Caki2 (cell line): ENCODE data around the gene C1QA. TPM values are rescaled to one million over a fixed set of nuclear protein-coding genes. Genes with fewer than 3 reads are reported as not detected.

Source experiments
- DNase-seq: peaks from one replicate; pipeline ENCODE4 v3.0.0-alpha.2; 2015; ENCODE audit warnings: low read depth
- in situ Hi-C: cut with HindIII; loops from 2 replicates; pipeline ENCODE4 v1.10.0; 2016; ENCODE audit warnings: low sequenced_read_pairs, low pct_unique_long_range_greater_than_20kb, mixed read lengths
- total RNA-seq: library from RNA; depleted of rRNA; stranded (reverse); fragments of >200 nt; shearing (Covaris generic); gene quantifications from 2 replicates; pipeline ENCODE4 v1.2.3, GENCODE V29; 2014; ENCODE audit warnings: low replicate concordance; rRNA removed

C1QA gene
- total RNA-seq, 1 experiment from 2014 or later = not detected

DNA sequence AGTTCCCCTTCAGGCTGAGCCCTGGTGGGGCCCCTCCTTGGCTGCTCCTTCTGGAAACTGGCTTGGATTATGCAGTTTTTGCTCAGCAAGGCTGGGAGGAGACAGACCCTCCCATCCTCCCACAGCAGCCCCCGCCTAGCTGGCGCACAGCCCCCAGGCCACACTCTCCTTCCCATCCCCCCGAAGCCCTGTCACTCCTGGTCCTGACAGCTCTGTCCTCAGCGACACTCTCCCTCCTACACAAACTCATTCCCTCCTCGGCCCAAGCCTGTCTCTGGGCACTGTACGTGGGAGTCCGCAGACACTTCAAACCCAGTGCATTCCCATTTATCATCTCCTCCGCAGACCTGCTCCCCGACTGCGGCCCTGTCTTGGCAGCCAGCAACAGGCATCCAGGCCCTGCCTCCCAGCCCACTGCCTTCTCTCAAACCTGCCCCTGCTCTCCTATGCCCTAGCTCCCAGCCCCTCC lies 49.2 kb downstream of the C1QA start:
- DNase-seq = no peak
- in situ Hi-C loops = no loop called here

DNA sequence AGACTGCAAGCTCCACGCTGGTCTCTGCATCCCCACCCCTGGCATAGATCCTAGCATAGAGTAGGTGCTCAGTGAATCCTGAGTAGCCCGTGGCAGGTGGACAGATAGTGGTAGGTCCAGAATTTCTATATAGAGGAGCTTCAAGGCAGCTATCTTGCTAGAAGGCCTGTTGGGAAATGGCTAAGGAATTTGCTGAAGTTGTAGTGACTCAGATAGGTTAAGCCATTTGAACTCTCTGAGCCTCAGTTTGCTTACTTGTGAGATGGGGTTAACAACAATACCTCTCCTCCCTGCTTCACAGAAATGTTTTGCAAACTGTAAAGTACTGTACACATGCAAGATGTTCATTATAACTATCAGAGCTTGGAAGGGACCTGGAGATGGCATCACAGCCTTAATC lies 50.8 kb downstream of the C1QA start:
- no peak for DNase-seq
- in situ Hi-C loops = no loop called here

DNA sequence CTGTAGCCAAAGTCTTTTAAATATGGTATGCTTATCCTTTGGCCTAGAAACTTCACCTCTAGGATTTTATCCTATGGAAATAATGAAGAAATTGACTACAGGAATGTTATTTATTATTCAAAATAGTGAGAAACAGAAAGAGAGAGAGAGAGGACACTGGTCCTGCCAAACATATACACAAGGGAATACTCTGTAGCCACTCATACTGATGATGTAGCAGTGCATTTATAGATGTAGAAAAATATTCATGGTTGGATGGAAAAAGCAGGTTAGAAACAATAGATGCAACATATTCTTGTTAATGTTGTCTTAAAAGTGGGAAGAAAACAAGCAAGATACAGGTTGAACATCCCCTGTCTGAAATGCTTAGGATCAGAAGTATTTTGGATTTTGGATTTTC lies 52.0 kb downstream of the C1QA start:
- no peak for DNase-seq
- in situ Hi-C loops = no loop called here

Other genes with a start within 250 kb of the C1QA start
- gene ZBTB40, start 184.8 kb upstream of the C1QA start, total RNA-seq = 5.7 and 6.7 TPM in 2 replicates
- gene EPHA8, start 73.1 kb upstream of the C1QA start, total RNA-seq = not detected in 2 replicates
- gene C1QC, start 7.0 kb downstream of the C1QA start, total RNA-seq = not detected in 2 replicates
- gene C1QB, start 16.6 kb downstream of the C1QA start, total RNA-seq = not detected in 2 replicates
- 9.1 and 14.5 TPM in 2 replicates for gene EPHB2, start 74.2 kb downstream of the C1QA start, total RNA-seq